GM18873 (cell line): ENCODE results near the gene GTF2A1.

Experiments
- ATAC-seq: cut with Tn5 transposase; IDR thresholded peaks from one replicate; pipeline ENCODE4 v1.9.1; 2021; ENCODE audit warnings: mild to moderate bottlenecking, moderate library complexity, moderate number of reproducible peaks; ENCODE audit not compliant: unreplicated experiment, low FRiP score

Gene GTF2A1

GRCh38 chr14:81187832-81188522, 32.8 kb downstream of the GTF2A1 start:
- ATAC-seq: peak; percentile 86

- ATAC-seq: no peak
Measured at GRCh38 chr14:81179631-81180030, 41.1 kb downstream of the GTF2A1 start.

GRCh38 chr14:81178063-81178462, 42.7 kb downstream of the GTF2A1 start:
- peak; percentile 55 for ATAC-seq

- ATAC-seq: no peak
Measured at GRCh38 chr14:81177225-81177624, 43.5 kb downstream of the GTF2A1 start.

- no peak for ATAC-seq
Measured at GRCh38 chr14:81176241-81176640, 44.5 kb downstream of the GTF2A1 start.

GRCh38 chr14:81172881-81173280, 47.9 kb downstream of the GTF2A1 start:
- peak; percentile 29 for ATAC-seq

- peak; percentile 34 for ATAC-seq
Measured at GRCh38 chr14:81172353-81172752, 48.4 kb downstream of the GTF2A1 start.

GRCh38 chr14:81170829-81171195, 49.9 kb downstream of the GTF2A1 start:
- no peak for ATAC-seq

GRCh38 chr14:81170104-81170828, 50.5 kb downstream of the GTF2A1 start:
- peak; percentile 90 for ATAC-seq

GRCh38 chr14:81169711-81170103, 51.1 kb downstream of the GTF2A1 start:
- ATAC-seq: peak; percentile 3

- ATAC-seq: no peak
Measured at GRCh38 chr14:81169267-81169666, 51.5 kb downstream of the GTF2A1 start.

GRCh38 chr14:81166121-81166520, 54.6 kb downstream of the GTF2A1 start:
- no peak for ATAC-seq

GRCh38 chr14:81165188-81165587, 55.6 kb downstream of the GTF2A1 start:
- ATAC-seq: no peak

- ATAC-seq: peak; percentile 91
Measured at GRCh38 chr14:81164167-81164774, 56.5 kb downstream of the GTF2A1 start.

- no peak for ATAC-seq
Measured at GRCh38 chr14:81162941-81163340, 57.8 kb downstream of the GTF2A1 start.

GRCh38 chr14:81161749-81162148, 59.0 kb downstream of the GTF2A1 start:
- ATAC-seq: no peak

- ATAC-seq: no peak
Measured at GRCh38 chr14:81161088-81161487, 59.7 kb downstream of the GTF2A1 start.

- ATAC-seq: no peak
Measured at GRCh38 chr14:81157431-81157830, 63.3 kb downstream of the GTF2A1 start.

GRCh38 chr14:81153187-81153586, 67.6 kb downstream of the GTF2A1 start:
- no peak for ATAC-seq

- ATAC-seq: no peak
Measured at GRCh38 chr14:81148635-81149034, 72.1 kb downstream of the GTF2A1 start.

GRCh38 chr14:81147140-81147897, 73.4 kb downstream of the GTF2A1 start:
- ATAC-seq: no peak
